Measurements from ENCODE around the gene SAP30BP. TPM values are rescaled to one million over a fixed set of nuclear protein-coding genes. Genes with fewer than 3 reads are reported as not detected.
A peak's percentile ranks its signal among the peaks of the same experiment; 100 is the strongest.
"Not testable (repeated sequence)": the region's sequence is repeated elsewhere in the genome, so short reads cannot be mapped to it uniquely, and the experiment has no call there.

SAP30BP gene
- total RNA-seq, 2 experiments from 2014 or later = 93.4 to 101 TPM

DNA sequence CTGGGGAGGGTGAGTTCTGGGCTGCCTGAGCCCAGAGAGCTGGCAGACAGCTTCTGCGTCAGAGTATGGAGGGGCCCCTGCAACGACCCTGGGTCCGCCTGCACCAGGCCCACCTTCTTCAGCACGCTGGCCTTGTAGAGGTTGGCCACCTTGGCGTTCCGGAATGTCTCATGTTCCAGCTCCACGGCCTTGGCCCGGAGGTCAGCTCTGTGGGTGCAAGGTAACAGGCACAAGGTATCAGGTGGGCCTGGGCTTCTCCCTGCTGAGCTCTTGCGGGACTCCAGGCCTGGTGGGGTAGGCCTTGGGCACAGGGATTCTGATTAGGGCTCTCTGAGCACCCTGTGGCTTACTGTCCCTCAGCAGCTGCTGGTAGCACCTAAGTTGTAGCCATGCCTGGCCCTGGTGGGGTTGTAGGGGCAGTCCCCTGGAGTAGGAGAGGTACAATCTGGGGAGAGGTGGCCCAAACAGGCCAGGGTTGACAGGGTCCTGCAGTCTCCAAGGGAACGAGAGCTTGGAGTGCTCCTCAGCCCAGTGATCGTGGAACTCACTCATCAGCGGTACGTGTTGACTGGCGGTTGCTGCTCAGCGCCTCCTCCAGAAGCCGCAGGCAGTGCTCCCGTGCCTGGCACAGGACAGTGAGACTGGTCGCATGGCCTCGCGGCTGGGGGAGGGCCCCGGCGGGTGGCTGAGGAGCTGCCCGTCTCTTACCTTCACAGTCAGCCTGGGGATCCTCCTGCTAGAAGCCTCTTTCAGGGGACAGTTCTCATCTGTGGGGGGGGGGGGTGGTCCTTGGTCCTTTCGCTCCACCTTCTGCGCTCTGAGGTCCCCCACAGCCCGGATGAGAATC, 36.8 kb upstream of the SAP30BP start:
- Mint-ChIP-seq H3K4me1 (peaks cover 5% of the 10 kb centered on the region), H3K27ac (no peak overlapping the region), H3K4me3 (no peak overlapping the region), H3K36me3 (no peaks in the 10 kb centered on the region), H3K9me3 (no peaks in the 10 kb centered on the region), H3K27me3 (no peaks in the 10 kb centered on the region)
- no peak for DNase-seq

DNA sequence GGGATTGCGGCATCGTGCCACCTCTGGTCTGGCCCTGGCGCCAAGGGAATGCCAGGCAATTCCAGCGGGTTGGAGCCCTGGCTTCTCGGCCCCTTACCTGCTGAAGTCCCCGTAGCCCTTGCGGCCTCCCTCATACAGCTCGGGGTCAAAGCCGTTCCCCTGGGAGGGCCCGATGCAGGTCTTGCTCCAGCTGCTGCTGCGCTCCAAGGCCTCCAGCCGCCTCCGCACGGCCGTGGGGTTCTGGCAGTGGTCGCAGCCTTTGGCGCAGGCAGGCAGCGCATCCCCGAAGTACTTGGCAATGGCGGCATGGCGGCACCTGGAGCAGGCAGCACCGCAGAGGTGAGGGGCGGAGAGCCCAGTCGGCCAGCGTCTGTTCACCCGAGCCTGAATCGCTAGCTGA, 35.8 kb upstream of the SAP30BP start:
- H3K4me3 Mint-ChIP-seq = no peak overlapping the region
- H3K9me3 Mint-ChIP-seq = no peaks in the 10 kb centered on the region
- no peak overlapping the region for H3K27ac Mint-ChIP-seq
- DNase-seq = no peak
- no peaks in the 10 kb centered on the region for H3K27me3 Mint-ChIP-seq
- H3K36me3 Mint-ChIP-seq = no peaks in the 10 kb centered on the region
- peaks cover 5% of the 10 kb centered on the region for H3K4me1 Mint-ChIP-seq

DNA sequence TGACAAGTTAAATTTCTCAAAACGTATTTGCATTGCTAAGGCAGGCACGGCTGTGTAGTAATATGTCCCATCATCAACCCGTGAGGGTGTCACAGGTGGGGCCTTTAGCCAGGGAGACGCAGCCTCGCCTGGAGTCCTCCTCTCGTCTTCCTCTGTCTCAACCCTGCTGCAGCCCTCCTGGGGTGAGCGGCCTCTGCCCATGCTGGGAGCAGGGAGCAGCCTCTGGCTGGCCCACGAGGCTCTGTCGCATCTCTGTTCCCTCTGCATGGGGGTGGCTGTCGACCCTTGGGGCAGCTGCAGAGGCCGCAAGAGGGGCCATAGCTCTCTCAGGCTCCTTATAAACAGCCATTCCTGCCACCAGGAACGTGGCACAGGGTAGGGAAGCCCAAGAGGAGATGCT, 34.7 kb upstream of the SAP30BP start:
- Mint-ChIP-seq H3K9me3 (no peaks in the 10 kb centered on the region), H3K36me3 (no peaks in the 10 kb centered on the region), H3K4me3 (no peak overlapping the region), H3K27ac (no peak overlapping the region), H3K4me1 (peaks cover 5% of the 10 kb centered on the region), H3K27me3 (no peaks in the 10 kb centered on the region)
- no peak for DNase-seq

DNA sequence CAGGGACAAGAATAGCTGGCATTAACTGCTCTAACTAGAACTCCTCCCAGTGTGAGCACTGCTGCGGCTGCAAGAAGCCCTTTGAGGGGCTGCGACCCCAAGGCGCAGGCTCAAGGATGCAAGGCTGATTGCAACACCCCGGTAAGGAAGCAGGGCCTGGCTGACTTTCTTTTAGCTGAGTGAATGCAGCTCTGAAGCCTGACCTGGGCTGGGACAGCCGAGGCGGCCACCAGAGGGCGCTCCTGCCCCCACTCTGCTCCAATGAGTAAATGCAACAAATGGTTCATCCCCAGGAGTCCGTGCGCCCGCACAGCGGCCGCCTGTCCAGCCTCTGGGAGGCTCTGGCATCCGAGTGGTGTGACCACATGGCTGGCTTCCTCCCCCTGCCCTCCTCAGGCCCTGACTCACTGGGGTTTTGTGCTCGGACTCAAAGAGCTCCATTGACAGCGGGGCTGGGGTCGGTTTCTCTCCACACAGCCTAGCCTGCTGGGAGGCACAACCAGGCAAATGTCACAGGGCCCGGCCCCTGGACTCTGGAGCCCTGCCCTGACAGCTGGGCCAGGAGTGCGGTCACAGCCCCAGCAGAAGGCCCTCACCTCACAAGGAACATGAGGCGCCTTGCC, 34.2 kb upstream of the SAP30BP start, which contains the start of gene SMIM5:
Gene SMIM5, plus strand, starts transcription at position 572 of the 623 bp plus-strand sequence. CDS start 6,768 bp downstream, outside the sequence.
- Mint-ChIP-seq H3K27ac (no peak within 1 kb of the TSS), H3K9me3 (no peaks in the 10 kb centered on the region), H3K27me3 (no peaks in the 10 kb centered on the region), H3K4me3 (no peak within 1 kb of the TSS), H3K4me1 (peaks cover 5% of the 10 kb centered on the region), H3K36me3 (no peaks in the 10 kb centered on the region)
- peak; percentile 77 for DNase-seq

DNA sequence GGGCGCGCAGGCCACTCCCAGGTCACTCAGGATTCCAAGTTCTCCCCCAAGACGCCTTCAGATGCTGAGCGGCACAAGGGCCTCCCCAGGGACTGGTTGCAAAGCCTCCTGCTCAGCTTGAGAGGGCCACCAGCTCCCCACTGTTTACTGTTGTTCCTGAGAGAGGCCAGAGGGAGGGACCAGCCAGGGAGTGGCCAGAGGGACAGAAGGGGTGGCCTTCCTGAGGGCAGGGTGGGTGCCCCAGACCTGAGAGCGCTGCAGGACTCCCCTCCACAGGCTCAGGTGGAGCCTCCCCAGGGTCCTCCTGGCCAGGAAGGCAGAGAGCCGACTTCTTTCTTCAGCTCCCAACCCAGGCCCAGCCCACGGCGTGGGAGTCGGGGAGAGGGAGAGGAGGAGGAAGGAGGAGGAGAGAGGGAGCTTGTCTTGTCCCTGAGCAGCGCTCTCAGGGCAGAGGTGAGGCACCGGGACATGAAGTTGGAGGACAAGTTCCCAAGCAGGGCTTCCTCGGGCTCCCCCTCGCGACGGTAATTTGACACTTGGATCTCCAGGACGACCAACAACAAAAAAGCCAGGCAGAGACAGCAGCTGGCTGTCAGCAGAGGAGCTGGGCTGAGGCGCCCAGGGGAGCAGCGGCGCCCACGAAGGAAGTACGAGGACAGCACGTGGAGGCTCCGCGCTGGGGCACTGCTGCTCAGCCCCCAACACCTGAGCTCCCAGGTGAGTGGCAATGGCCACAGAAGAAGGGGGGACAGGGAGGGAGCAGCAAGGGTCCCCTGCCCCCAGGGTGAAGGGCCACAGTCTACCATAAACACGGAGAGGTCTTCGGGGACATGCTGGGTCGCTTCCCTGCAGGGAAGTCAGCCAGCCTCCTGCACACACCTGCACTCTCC, 33.4 kb upstream of the SAP30BP start:
- H3K9me3 Mint-ChIP-seq = no peaks in the 10 kb centered on the region

DNA sequence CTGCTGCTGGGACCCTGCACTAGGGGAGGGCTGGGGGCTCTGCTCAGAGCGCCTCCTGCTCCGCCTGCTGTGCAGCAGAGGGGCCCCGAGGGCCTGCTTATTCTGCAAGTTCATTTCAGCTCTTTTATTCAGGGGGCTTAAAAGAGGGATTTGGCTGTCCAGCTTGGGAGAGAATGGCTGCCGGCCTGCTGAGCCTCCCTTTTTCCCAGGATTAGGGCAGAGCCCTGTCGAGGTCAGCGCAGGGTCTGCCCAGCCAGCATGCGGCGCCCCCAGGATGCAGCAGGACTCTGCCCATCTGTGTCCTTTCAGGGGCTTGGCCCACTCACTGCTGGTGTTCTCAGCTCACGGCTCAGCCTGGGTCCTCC, 32.8 kb upstream of the SAP30BP start:
- Mint-ChIP-seq H3K36me3 (no peaks in the 10 kb centered on the region), H3K27ac (no peak overlapping the region), H3K4me1 (peaks cover 5% of the 10 kb centered on the region), H3K27me3 (no peaks in the 10 kb centered on the region), H3K9me3 (no peaks in the 10 kb centered on the region), H3K4me3 (no peak overlapping the region)
- DNase-seq = no peak

More for the DNA sequence above, 33.4 kb upstream of the SAP30BP start:
- no peak overlapping the region for H3K4me3 Mint-ChIP-seq
- DNase-seq = peak; percentile 47
- peaks cover 5% of the 10 kb centered on the region for H3K4me1 Mint-ChIP-seq
- H3K27ac Mint-ChIP-seq = no peak overlapping the region
- H3K36me3 Mint-ChIP-seq = no peaks in the 10 kb centered on the region
- no peaks in the 10 kb centered on the region for H3K27me3 Mint-ChIP-seq

DNA sequence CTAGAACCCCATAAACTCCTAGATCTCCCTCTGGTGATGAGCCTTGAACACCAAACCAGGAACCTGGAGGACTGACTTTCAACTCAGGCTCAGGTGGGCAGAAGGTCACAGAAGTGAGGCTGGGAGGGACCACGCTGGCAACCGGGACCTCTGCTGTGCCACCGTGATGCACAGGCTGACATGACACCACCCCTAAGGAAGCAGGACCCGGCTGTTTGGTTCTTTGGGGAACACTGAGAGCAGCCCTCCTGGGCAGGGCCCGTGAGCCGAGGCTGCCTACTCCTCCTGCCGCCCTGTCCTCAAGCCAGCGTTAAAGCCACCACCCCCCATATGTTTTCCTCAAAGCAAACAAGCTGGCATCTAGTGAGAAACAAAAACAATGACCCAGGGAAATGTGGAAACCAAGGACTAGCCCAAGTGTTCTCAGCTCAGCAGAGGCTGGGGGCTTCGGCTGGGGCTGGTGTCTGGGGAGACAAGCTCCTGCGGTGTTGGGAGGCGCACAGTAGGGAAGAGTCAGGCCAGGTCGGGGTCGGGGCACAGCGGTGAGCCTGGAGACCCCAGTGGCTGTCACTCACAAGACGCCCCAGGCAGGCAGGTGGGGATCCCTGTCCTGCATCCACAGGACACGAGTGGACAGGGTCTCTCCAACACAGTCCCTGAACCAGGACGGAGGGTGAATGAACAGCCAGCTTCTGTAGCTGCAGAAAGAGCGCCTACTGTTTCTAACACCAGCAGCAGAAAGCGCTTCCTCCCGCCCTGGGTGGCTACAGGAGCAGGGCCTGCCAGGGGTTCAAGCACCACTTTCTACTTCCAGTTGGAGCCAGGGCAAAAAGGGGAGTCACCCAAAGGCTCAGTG, 32.2 kb upstream of the SAP30BP start:
- peaks cover 5% of the 10 kb centered on the region for H3K4me1 Mint-ChIP-seq
- H3K27ac Mint-ChIP-seq = no peak overlapping the region
- no peaks in the 10 kb centered on the region for H3K9me3 Mint-ChIP-seq
- no peaks in the 10 kb centered on the region for H3K27me3 Mint-ChIP-seq
- no peak for DNase-seq
- H3K36me3 Mint-ChIP-seq = no peaks in the 10 kb centered on the region
- H3K4me3 Mint-ChIP-seq = no peak overlapping the region

DNA sequence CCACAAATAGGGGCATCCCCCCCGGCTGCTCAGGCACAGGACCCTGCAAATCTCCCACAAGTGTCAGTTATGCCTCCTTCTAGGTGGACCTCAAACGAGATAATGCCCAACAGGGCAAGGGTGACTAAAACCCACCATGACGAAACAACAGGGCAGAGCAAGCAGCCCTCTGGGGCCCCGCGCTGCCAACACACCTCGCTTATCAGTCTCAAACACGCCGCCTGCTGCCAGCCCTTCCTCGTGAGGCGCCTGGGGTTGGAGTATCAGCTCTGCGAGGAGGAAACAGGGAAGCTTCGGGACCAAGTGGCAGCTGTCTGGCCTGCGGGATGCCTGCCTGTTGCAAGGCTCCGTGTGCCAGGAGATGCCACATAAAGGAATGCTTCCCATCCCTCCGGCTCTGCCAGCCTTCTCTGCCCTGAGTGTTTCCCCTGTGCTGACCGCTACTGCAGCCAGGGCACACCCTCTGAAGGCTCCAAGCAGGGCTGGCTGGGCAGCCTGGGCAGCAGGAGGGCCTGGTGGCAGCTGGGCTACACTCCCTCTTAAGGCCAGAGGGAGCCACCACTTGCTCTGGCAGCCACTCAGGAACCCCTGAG, 31.4 kb upstream of the SAP30BP start:
- Mint-ChIP-seq H3K9me3 (no peaks in the 10 kb centered on the region), H3K4me1 (peaks cover 5% of the 10 kb centered on the region), H3K27me3 (no peaks in the 10 kb centered on the region), H3K27ac (no peak overlapping the region), H3K4me3 (no peak overlapping the region), H3K36me3 (no peaks in the 10 kb centered on the region)
- no peak for DNase-seq

DNA sequence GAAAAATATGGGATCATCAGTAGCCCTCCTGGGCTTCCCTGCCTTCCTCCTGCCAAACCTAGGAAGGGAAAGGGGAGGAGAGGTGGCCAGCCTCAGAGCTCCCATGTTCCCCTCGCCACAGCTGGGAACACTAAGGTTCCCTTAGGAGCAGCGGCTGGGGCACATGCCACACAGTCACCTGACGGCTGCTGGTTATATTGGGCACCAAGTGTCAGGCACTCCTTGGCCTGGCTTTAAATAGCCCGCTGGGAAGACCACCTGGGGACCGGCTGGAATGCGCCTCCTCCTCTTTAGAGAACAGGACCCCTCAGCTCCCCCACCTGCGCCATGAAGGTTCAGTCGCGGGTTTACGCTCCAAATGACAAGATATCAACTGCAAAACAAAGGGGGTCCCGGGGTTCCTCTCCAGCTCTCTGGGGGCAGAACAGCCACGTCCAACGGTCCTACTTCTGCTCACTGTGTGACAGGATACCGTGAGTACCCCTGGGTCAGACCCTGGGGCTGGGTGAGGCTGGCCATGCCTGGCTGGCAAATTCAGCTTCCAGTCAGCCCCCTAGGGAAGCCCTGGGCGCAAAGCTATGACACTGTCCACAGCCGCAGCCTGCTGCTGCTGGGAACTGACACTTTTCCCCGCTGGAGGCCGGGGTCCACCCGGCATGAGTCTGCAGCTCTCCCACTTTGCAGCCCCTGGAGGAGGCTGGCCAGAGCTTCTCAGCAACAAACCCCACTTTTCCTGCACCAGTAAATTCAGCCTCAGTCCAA, 30.6 kb upstream of the SAP30BP start:
- no peak for DNase-seq
- H3K36me3 Mint-ChIP-seq = no peaks in the 10 kb centered on the region
- H3K4me1 Mint-ChIP-seq = peaks cover 5% of the 10 kb centered on the region
- H3K27ac Mint-ChIP-seq = no peak overlapping the region
- H3K27me3 Mint-ChIP-seq = no peaks in the 10 kb centered on the region
- no peak overlapping the region for H3K4me3 Mint-ChIP-seq
- no peaks in the 10 kb centered on the region for H3K9me3 Mint-ChIP-seq

DNA sequence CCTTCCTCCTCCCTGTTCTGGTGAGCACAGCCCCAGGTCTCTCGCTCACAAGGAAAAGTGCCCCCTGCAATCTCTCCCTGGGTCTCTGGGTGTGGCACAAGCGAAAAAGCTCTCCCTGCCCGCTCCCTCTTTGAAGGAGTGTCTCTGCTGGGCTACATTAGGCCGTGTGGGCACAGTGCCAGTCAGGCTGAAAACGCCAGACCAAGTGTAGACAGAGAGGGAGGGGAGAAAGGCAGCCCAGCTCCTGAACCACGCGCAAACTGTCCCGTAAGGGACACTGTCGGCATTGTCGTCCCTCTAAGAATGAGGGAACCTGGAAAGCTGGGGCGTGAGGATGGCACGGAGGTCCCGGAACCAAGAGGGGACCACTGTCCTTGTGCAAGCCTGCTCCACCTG, 30.0 kb upstream of the SAP30BP start:
- Mint-ChIP-seq H3K9me3 (no peaks in the 10 kb centered on the region), H3K27ac (no peak overlapping the region), H3K36me3 (no peaks in the 10 kb centered on the region), H3K4me3 (no peak overlapping the region), H3K27me3 (no peaks in the 10 kb centered on the region), H3K4me1 (peaks cover 5% of the 10 kb centered on the region)
- no peak for DNase-seq

DNA sequence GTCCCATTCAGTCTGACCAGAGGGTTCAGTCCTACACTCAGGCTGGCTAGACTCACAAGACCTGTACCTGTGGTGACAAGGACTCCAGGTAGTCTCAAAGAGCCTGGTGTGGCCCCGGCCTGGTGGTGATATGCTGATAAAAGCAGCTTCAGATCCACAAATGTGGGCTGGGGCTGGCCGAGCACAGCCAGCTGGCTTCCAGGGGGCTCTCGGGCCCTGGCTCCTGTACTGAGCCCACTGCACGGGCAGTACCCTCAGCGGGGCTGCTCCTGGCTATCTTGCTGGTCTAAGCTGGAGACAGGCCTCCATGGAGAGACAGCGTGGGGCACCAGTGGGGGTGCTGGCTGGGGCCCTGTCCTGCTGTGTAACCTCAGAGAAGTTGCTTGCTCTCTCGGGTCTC, 29.6 kb upstream of the SAP30BP start:
- H3K36me3 Mint-ChIP-seq = no peaks in the 10 kb centered on the region
- peaks cover 5% of the 10 kb centered on the region for H3K4me1 Mint-ChIP-seq
- no peaks in the 10 kb centered on the region for H3K9me3 Mint-ChIP-seq
- no peak overlapping the region for H3K4me3 Mint-ChIP-seq
- DNase-seq = no peak
- H3K27ac Mint-ChIP-seq = no peak overlapping the region
- H3K27me3 Mint-ChIP-seq = no peaks in the 10 kb centered on the region

DNA sequence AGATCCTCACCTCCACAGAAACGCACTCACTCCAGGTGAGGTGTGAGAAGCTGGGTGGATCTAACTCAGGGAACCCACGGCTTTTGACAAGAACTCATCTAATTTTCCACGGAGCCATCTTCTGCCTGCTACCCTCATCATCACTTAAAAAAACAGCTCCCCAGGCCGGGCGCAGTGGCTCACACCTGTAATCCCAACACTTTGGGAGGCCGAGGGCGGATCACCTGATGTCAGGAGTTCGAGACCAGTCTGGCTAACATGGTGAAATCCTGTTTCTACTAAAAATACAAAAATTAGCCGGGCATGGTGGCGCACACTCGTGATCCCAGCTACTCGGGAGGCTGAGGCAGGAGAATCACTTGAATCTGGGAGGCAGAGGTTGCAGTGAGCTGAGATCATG, 29.1 kb upstream of the SAP30BP start:
- not testable (repeated sequence) for H3K27me3 Mint-ChIP-seq, H3K36me3 Mint-ChIP-seq, H3K4me1 Mint-ChIP-seq, H3K27ac Mint-ChIP-seq, H3K9me3 Mint-ChIP-seq, DNase-seq, H3K4me3 Mint-ChIP-seq

DNA sequence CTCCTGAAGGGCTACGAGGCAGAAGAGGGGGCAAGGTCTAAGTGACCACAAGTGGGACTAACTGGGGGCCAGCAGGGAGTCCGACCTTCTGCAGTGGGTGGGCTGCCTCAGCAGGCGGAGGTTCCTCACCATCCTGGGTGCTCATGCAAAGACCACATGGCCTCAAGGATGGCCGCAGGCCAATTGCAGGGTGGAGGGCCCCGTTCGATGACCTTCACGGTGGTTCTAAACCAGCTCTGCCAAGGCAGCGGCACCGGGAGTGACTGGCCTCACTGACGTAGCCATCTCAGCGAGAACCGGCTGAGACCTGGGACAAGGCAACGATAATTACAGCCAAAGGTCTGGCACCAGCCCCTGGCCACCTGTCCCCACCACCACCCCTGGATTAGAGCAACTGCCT, 28.2 kb upstream of the SAP30BP start:
- Mint-ChIP-seq H3K36me3 (no peaks in the 10 kb centered on the region), H3K4me1 (peaks cover 2% of the 10 kb centered on the region), H3K27ac (no peak overlapping the region), H3K27me3 (no peaks in the 10 kb centered on the region), H3K9me3 (no peaks in the 10 kb centered on the region), H3K4me3 (no peak overlapping the region)
- no peak for DNase-seq

DNA sequence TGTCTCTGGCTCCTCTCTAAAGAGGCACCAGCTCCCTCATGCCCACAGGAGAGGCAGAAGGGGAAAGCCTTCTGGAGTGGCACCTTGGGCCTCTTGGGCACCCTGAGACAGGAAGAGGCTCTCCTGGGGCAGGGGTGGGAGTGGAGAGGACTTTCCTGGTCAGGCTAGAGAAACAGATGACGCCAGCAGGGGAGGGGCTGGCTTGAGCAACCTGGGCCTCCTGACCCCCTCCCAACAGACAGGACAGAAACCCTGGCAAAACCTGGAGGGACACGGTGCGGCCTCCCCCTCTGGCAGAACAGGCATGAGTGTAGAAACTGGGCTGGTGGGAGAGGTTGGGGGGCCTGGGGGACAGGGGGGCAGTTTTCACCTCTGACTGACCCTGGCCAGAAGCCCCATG, 27.8 kb upstream of the SAP30BP start:
- Mint-ChIP-seq H3K4me1 (no peaks in the 10 kb centered on the region), H3K27ac (no peak overlapping the region)

More for the DNA sequence above, 27.8 kb upstream of the SAP30BP start:
- Mint-ChIP-seq H3K36me3 (no peaks in the 10 kb centered on the region), H3K27me3 (no peaks in the 10 kb centered on the region), H3K4me3 (no peak overlapping the region), H3K9me3 (no peaks in the 10 kb centered on the region)
- no peak for DNase-seq
